Measurements from ENCODE around the gene GLRA2. TPM values are rescaled to one million over a fixed set of nuclear protein-coding genes. Genes with fewer than 3 reads are reported as not detected.

Gene GLRA2
- total RNA-seq, 2 donors from 2014 or later, result not detected

DNA sequence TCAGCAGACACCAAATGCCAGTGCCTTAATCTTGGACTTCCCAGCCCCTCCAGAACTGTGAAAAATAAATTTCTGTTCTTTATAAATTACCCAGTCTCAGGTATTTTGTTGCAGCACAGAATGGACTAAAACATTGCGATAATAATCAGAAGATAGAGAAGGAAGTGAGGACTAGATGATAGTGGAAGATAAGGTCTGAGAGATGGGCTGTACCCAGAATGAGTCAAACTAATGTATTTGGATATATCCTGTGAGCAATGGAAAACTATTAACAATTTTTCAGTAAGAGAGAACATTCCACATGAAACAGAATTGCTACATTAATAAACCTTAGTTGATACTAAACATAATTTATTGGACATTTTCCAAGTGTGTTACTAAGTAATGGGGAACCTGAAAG is 250.2 kb downstream of the GLRA2 start:
- Mint-ChIP-seq H3K36me3 (ENCODE audit: low read depth) (peaks cover 2% of the 10 kb centered on the region), H3K27ac (no peak overlapping the region), H3K27me3 (no peaks in the 10 kb centered on the region), H3K4me3 (no peak overlapping the region), H3K4me1 (no peaks in the 10 kb centered on the region)
- ATAC-seq (no peak), DNase-seq (no peak)
- H3K9me3 ChIP-seq (ENCODE audit: control insufficient read depth, low read length, poor library complexity, severe bottlenecking), result no peaks in the 10 kb centered on the region

Data from T-helper 17 cell (primary cell).